ENCODE measurements around the gene LNPK.

DNA sequence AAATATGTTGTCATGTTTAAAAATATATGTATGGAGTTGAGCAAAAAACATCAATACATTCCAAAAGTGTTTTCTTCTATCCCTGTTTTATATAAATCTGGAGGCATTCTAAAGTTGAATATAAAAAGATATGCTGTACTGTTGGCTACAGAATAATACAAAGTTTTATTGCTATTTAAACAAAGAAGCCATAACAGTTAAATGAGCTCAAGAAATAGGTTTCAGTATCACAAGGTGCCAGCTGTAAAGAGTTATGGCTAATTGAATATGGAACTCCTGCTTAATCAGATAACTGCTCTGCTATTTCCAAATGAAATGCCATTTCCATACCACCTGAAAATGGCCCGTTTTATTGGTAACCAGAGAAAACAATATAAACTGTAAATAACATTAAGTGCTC, 55.0 kb downstream of the LNPK start:
- TF ChIP-seq REST (IDR thresholded peaks at IDR 0.05; ENCODE audit: borderline replicate concordance): no peak
- no peak for TF ChIP-seq POLR2AphosphoS5 (IDR thresholded peaks at IDR 0.05)
- TF ChIP-seq, protein P1, sequence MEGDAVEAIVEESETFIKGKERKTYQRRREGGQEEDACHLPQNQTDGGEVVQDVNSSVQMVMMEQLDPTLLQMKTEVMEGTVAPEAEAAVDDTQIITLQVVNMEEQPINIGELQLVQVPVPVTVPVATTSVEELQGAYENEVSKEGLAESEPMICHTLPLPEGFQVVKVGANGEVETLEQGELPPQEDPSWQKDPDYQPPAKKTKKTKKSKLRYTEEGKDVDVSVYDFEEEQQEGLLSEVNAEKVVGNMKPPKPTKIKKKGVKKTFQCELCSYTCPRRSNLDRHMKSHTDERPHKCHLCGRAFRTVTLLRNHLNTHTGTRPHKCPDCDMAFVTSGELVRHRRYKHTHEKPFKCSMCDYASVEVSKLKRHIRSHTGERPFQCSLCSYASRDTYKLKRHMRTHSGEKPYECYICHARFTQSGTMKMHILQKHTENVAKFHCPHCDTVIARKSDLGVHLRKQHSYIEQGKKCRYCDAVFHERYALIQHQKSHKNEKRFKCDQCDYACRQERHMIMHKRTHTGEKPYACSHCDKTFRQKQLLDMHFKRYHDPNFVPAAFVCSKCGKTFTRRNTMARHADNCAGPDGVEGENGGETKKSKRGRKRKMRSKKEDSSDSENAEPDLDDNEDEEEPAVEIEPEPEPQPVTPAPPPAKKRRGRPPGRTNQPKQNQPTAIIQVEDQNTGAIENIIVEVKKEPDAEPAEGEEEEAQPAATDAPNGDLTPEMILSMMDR (IDR thresholded peaks at IDR 0.05; ENCODE audit: poor library complexity, severe bottlenecking): no peak
- no peak for TF ChIP-seq EZH2 (IDR thresholded peaks at IDR 0.05; ENCODE audit: borderline replicate concordance, insufficient read depth, low read length, poor library complexity, severe bottlenecking)
